GM18505 (cell line): ENCODE results near the gene UBE2E3.
A peak's percentile ranks its signal among the peaks of the same experiment; 100 is the strongest.

Experiments used
- ATAC-seq: cut with Tn5 transposase; IDR thresholded peaks from one replicate; pipeline ENCODE4 v1.9.1; 2021; ENCODE audit not compliant: unreplicated experiment
- POLR2A ChIP-seq: IDR thresholded peaks from 4 replicates; pipeline ENCODE4 v1.6.1; 2011; ENCODE audit warnings: borderline replicate concordance; ENCODE audit not compliant: insufficient read depth, insufficient read length; ENCODE audit errors: extremely low read depth

UBE2E3 gene

GRCh38 chr2:180962727-180963314 is 17.6 kb upstream of the UBE2E3 start:
- TF ChIP-seq POLR2A = no peak
- no peak for ATAC-seq

- ATAC-seq = no peak
- no peak for TF ChIP-seq POLR2A
These were observed 14.0 kb upstream of the UBE2E3 start for GRCh38 chr2:180966378-180966777.

GRCh38 chr2:180969124-180969523 is 11.3 kb upstream of the UBE2E3 start:
- TF ChIP-seq POLR2A = no peak

GRCh38 chr2:180970016-180970415 is 10.4 kb upstream of the UBE2E3 start:
- TF ChIP-seq POLR2A = no peak

More at GRCh38 chr2:180969124-180969523, 11.3 kb upstream of the UBE2E3 start:
- ATAC-seq = no peak

GRCh38 chr2:180971811-180972210 is 8.6 kb upstream of the UBE2E3 start:
- ATAC-seq = no peak
- TF ChIP-seq POLR2A = no peak

More at GRCh38 chr2:180970016-180970415, 10.4 kb upstream of the UBE2E3 start:
- no peak for ATAC-seq

- TF ChIP-seq POLR2A = no peak
- no peak for ATAC-seq
These were observed 4.8 kb upstream of the UBE2E3 start for GRCh38 chr2:180975585-180975984.

GRCh38 chr2:180978903-180979748 is 1.3 kb upstream of the UBE2E3 start:
- ATAC-seq = no peak
- TF ChIP-seq POLR2A = no peak

GRCh38 chr2:180979749-180980105 is 678 bp upstream of the UBE2E3 start:
- no peak for ATAC-seq
- no peak for TF ChIP-seq POLR2A

- ATAC-seq = no peak
- no peak for TF ChIP-seq POLR2A
These were observed 822 bp downstream of the UBE2E3 start for GRCh38 chr2:180980943-180981911.

- TF ChIP-seq POLR2A = no peak
- peak; percentile 30 for ATAC-seq
These were observed 3.2 kb downstream of the UBE2E3 start for GRCh38 chr2:180983468-180984242.

- no peak for ATAC-seq
- TF ChIP-seq POLR2A = no peak
These were observed 5.5 kb downstream of the UBE2E3 start for GRCh38 chr2:180985771-180986395.

- no peak for TF ChIP-seq POLR2A
- no peak for ATAC-seq
These were observed 6.7 kb downstream of the UBE2E3 start for GRCh38 chr2:180987146-180987545.

- no peak for ATAC-seq
- TF ChIP-seq POLR2A = no peak
These were observed 9.9 kb downstream of the UBE2E3 start for GRCh38 chr2:180990337-180990736.

- no peak for ATAC-seq
- no peak for TF ChIP-seq POLR2A
These were observed 10.4 kb downstream of the UBE2E3 start for GRCh38 chr2:180990794-180991193.
